ENCODE data around the gene SYMPK.

GRCh38 chr19:45828523-45828922, 34.4 kb downstream of the SYMPK start:
- TF ChIP-seq PATZ1 (CRISPR knock-in tag; IDR thresholded peaks at IDR 0.05; ENCODE audit: borderline replicate concordance) (no peak), ZNF8 (CRISPR knock-in tag; IDR thresholded peaks at IDR 0.05) (no peak), CSDC2 (CRISPR knock-in tag; IDR thresholded peaks at IDR 0.05) (no peak), CSRNP3 (CRISPR knock-in tag; IDR thresholded peaks at IDR 0.05) (no peak), ZFP3 (CRISPR knock-in tag; IDR thresholded peaks at IDR 0.05) (no peak), TSHZ2 (CRISPR knock-in tag; IDR thresholded peaks at IDR 0.05) (no peak), RARB (CRISPR knock-in tag; IDR thresholded peaks at IDR 0.05) (no peak), ISL1 (CRISPR knock-in tag; IDR thresholded peaks at IDR 0.05) (no peak), ESRRG (CRISPR knock-in tag; IDR thresholded peaks at IDR 0.05) (no peak), ARNTL (CRISPR knock-in tag; IDR thresholded peaks at IDR 0.05; ENCODE audit: borderline replicate concordance, low read depth) (no peak), BACH2 (CRISPR knock-in tag; IDR thresholded peaks at IDR 0.05; ENCODE audit: borderline replicate concordance) (no peak), ZFP30 (CRISPR knock-in tag; IDR thresholded peaks at IDR 0.05) (no peak), TOX (CRISPR knock-in tag; IDR thresholded peaks at IDR 0.05; ENCODE audit: borderline replicate concordance) (no peak), GLIS3 (CRISPR knock-in tag; IDR thresholded peaks at IDR 0.05) (no peak)
